Right lung (tissue), 5 donors: ENCODE results near the gene DCTN2. TPM values are rescaled to one million over a fixed set of nuclear protein-coding genes. Genes with fewer than 3 reads are reported as not detected.

Experiments
- DNase-seq, 2 donors: peaks; one replicate each; pipeline ENCODE4 v3.0.0-alpha.2; 2013
- polyA plus RNA-seq, 5 donors: library from polyadenylated mRNA; unstranded; fragments of 120-200 nt; gene quantifications; one replicate each; pipeline versions ENCODE4 v1.2.1 to v1.2.3, GENCODE V29; 2013; ENCODE audit warnings: inconsistent platforms in 1 of 5, low replicate concordance in 1 of 5; ENCODE audit not compliant: insufficient read length in 5 of 5, insufficient read depth in 1 of 5

Gene DCTN2
- polyA plus RNA-seq, 5 donors = 149 to 169 (median 154) TPM

- DNase-seq = no peak
Measured at GRCh38 chr12:57551637-57552305, 4.8 kb upstream of the DCTN2 start.

- no peak for DNase-seq
Measured at GRCh38 chr12:57550641-57551549, 3.9 kb upstream of the DCTN2 start.

GRCh38 chr12:57549909-57550640 is 3.1 kb upstream of the DCTN2 start, which contains the start of gene KIF5A:
KIF5A (plus strand) TSS chr12:57550044; CDS start chr12:57550272, 228 bp downstream.
- no peak for DNase-seq

- DNase-seq = no peak
Measured at GRCh38 chr12:57549203-57549908, 2.4 kb upstream of the DCTN2 start.

- DNase-seq = no peak
Measured at GRCh38 chr12:57548488-57548887, 1.5 kb upstream of the DCTN2 start.

GRCh38 chr12:57548013-57548315 is 972 bp upstream of the DCTN2 start:
- DNase-seq = no peak

- no peak for DNase-seq
Measured at GRCh38 chr12:57547288-57548012, 458 bp upstream of the DCTN2 start.

GRCh38 chr12:57545809-57546437 is 1.1 kb downstream of the DCTN2 start:
- DNase-seq = no peak

GRCh38 chr12:57543581-57543980 is 3.4 kb downstream of the DCTN2 start:
- DNase-seq = no peak

GRCh38 chr12:57541717-57542116 is 5.3 kb downstream of the DCTN2 start:
- no peak for DNase-seq

GRCh38 chr12:57541001-57541400 is 6.0 kb downstream of the DCTN2 start:
- no peak for DNase-seq

GRCh38 chr12:57539134-57539768 is 7.7 kb downstream of the DCTN2 start:
- DNase-seq = no peak

- DNase-seq = no peak
Measured at GRCh38 chr12:57536597-57536942, 10.4 kb downstream of the DCTN2 start.

- no peak for DNase-seq
Measured at GRCh38 chr12:57535764-57536596, 11.0 kb downstream of the DCTN2 start.

GRCh38 chr12:57534991-57535543 is 11.9 kb downstream of the DCTN2 start:
- DNase-seq = no peak

- no peak for DNase-seq
Measured at GRCh38 chr12:57534250-57534649, 12.7 kb downstream of the DCTN2 start.

- DNase-seq = no peak
Measured at GRCh38 chr12:57533108-57533507, 13.9 kb downstream of the DCTN2 start.

- no peak for DNase-seq
Measured at GRCh38 chr12:57531836-57532235, 15.2 kb downstream of the DCTN2 start.
